ENCODE data around the gene PXT1.

- TF ChIP-seq GATA3 (IDR thresholded peaks at IDR 0.05; ENCODE audit: low read depth, low read length), result no peak
- no peak for TF ChIP-seq GATA2 (IDR thresholded peaks at IDR 0.05; ENCODE audit: low read depth, low read length)
Measured at GRCh38 chr6:36349240-36349639, 93.4 kb downstream of the PXT1 start.
